GM19455 (cell line): Measurements from ENCODE around the gene ATP2B1.
"Not testable (repeated sequence)": the region's sequence is repeated elsewhere in the genome, so short reads cannot be mapped to it uniquely, and the experiment has no call there.

Source experiments
- ATAC-seq: cut with Tn5 transposase; IDR thresholded peaks from one replicate; pipeline ENCODE4 v1.9.1; 2021; ENCODE audit not compliant: unreplicated experiment

Gene ATP2B1

GRCh38 chr12:89717759-89718523 is 9.3 kb upstream of the ATP2B1 start:
- ATAC-seq = no peak

GRCh38 chr12:89712706-89713105 is 4.1 kb upstream of the ATP2B1 start:
- no peak for ATAC-seq

- ATAC-seq = no peak
Observed at GRCh38 chr12:89710873-89711750, 2.5 kb upstream of the ATP2B1 start.

GRCh38 chr12:89709995-89710872 is 1.6 kb upstream of the ATP2B1 start:
- ATAC-seq = peak; percentile 11

- peak; percentile 63 for ATAC-seq
Observed at GRCh38 chr12:89709157-89709994, 738 bp upstream of the ATP2B1 start.

GRCh38 chr12:89707703-89708564 is 704 bp downstream of the ATP2B1 start:
- peak; percentile 0 for ATAC-seq

- ATAC-seq = no peak
Observed at GRCh38 chr12:89706986-89707702, 1.5 kb downstream of the ATP2B1 start.

- ATAC-seq = no peak
Observed at GRCh38 chr12:89706551-89706950, 2.1 kb downstream of the ATP2B1 start.

GRCh38 chr12:89704457-89704856 is 4.2 kb downstream of the ATP2B1 start:
- ATAC-seq = no peak

- ATAC-seq = no peak
Observed at GRCh38 chr12:89703768-89704167, 4.9 kb downstream of the ATP2B1 start.

GRCh38 chr12:89702503-89702902 is 6.1 kb downstream of the ATP2B1 start:
- ATAC-seq = no peak

- no peak for ATAC-seq
Observed at GRCh38 chr12:89701606-89702206, 6.9 kb downstream of the ATP2B1 start.

- no peak for ATAC-seq
Observed at GRCh38 chr12:89700191-89700810, 8.3 kb downstream of the ATP2B1 start.

- ATAC-seq = no peak
Observed at GRCh38 chr12:89698607-89699006, 10.0 kb downstream of the ATP2B1 start.

GRCh38 chr12:89697728-89698127 is 10.9 kb downstream of the ATP2B1 start:
- not testable (repeated sequence) for ATAC-seq

GRCh38 chr12:89697296-89697695 is 11.3 kb downstream of the ATP2B1 start:
- no peak for ATAC-seq

GRCh38 chr12:89695830-89696229 is 12.8 kb downstream of the ATP2B1 start:
- ATAC-seq = no peak

GRCh38 chr12:89695100-89695499 is 13.5 kb downstream of the ATP2B1 start:
- ATAC-seq = no peak
